Nucleus accumbens (tissue), 56 donors: ENCODE data around the gene MARCOL.
"Not testable (repeated sequence)": the region's sequence is repeated elsewhere in the genome, so short reads cannot be mapped to it uniquely, and the experiment has no call there.

Source experiments
- DNase-seq, 56 donors: peaks; one replicate each; lab custom pipeline; 2025; lab: John Stamatoyannopoulos, UW

Gene MARCOL

GRCh38 chr5:148261221-148261620 is 22.9 kb downstream of the MARCOL start:
- no peak for DNase-seq

- DNase-seq: no peak
These were observed 29.6 kb downstream of the MARCOL start for GRCh38 chr5:148267962-148268361.

- no peak for DNase-seq
These were observed 30.2 kb downstream of the MARCOL start, which contains the start of gene SPINK13 for GRCh38 chr5:148268566-148268965. SPINK13 (plus strand) TSS chr5:148268794; CDS start chr5:148270073, 1,279 bp downstream.

- DNase-seq: not testable (repeated sequence)
These were observed 36.8 kb downstream of the MARCOL start for GRCh38 chr5:148275129-148275528.

- not testable (repeated sequence) for DNase-seq
These were observed 42.6 kb downstream of the MARCOL start for GRCh38 chr5:148280893-148281292.

- not testable (repeated sequence) for DNase-seq
These were observed 43.0 kb downstream of the MARCOL start for GRCh38 chr5:148281336-148281735.

- DNase-seq: peak in 1 of 56 donors; percentile 4
These were observed 52.2 kb downstream of the MARCOL start for GRCh38 chr5:148290271-148291195.
